Measurements from ENCODE around the gene ANKS3. TPM values are rescaled to one million over a fixed set of nuclear protein-coding genes. Genes with fewer than 3 reads are reported as not detected.

ANKS3 gene
- total RNA-seq, 1 donor from 2014 or later = 13.7 TPM

DNA sequence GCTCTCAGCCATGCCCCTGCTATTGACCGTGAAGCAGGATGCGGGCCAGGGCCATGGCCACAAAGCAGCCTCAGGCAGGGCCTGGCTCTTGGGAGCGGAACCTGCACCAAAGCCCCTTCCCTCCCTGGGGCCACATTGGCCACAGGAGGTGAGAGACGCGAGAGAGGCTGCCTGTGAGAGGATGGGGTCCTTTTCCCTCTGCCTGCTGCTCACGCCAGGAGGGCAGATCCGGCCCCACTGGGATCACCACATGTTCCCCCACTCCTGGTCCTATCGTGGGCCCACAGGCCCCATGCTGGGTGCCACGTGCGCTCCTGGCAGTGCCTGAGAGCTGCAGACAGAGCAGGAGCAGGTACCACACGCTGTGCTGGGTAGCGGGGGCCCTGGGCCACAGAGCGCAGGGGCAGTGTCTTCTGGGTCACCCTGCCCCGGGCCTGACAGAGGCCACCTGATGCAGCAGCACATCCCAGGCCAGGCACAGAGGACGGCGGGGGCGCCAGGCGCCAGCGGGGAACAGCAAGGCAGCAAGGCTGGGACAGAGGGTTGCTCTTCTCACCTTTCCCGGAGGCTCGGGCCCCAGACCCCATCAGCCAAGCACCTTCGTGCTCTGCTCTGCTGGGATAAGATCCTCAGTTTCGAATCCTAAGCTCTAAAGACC lies 49.9 kb downstream of the ANKS3 start:
- no peak overlapping the region for H3K4me3 ChIP-seq (ENCODE audit: low read depth, low read length)
- TF ChIP-seq, protein P1, sequence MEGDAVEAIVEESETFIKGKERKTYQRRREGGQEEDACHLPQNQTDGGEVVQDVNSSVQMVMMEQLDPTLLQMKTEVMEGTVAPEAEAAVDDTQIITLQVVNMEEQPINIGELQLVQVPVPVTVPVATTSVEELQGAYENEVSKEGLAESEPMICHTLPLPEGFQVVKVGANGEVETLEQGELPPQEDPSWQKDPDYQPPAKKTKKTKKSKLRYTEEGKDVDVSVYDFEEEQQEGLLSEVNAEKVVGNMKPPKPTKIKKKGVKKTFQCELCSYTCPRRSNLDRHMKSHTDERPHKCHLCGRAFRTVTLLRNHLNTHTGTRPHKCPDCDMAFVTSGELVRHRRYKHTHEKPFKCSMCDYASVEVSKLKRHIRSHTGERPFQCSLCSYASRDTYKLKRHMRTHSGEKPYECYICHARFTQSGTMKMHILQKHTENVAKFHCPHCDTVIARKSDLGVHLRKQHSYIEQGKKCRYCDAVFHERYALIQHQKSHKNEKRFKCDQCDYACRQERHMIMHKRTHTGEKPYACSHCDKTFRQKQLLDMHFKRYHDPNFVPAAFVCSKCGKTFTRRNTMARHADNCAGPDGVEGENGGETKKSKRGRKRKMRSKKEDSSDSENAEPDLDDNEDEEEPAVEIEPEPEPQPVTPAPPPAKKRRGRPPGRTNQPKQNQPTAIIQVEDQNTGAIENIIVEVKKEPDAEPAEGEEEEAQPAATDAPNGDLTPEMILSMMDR (conservative IDR thresholded peaks at IDR 0.05; ENCODE audit: low read depth, low read length) = no peak
- DNase-seq (ENCODE audit: low read depth) = no peak

DNA sequence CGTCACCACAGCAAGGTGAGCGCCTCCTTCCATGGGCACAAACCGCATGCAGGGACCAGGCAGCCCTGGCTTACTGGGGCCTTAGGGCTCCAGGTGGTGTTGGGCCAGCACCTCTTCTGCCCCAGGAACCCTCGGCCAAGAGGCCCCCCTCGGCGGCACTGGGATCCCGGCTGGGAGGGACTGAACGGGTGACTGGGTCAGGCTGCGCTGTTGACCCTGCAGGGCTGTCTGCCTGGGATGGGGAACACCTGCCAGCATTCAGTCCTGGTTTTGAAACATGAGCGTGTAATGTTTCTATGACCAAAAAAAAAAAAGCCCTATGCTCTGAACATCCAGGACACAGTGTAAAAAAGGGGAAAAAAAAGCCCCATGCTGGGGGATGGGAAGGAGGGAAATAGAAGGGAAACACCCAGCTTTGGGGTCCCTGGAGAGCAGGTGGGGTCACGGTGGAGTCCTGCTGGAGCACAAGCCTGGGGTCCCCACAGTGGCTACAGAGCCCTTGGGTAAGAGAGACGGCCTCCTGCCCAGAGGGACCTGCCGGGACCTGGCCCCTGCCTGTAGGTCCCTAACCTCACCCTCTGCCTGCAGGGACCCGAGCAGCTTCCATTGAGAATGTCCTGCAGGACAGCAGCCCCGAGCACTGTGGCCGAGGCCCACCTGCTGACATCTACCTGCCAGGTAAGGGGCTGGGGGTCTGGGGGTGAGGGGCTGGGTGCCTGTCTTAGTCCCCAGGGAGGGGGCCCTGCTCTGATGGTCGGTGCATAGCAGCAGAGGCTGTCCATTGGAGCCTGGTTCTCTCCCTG lies 50.6 kb downstream of the ANKS3 start:
- no peak overlapping the region for H3K4me3 ChIP-seq (ENCODE audit: low read depth, low read length)
- DNase-seq (ENCODE audit: low read depth) = no peak
- TF ChIP-seq, protein P1 (conservative IDR thresholded peaks at IDR 0.05; ENCODE audit: low read depth, low read length) = no peak

DNA sequence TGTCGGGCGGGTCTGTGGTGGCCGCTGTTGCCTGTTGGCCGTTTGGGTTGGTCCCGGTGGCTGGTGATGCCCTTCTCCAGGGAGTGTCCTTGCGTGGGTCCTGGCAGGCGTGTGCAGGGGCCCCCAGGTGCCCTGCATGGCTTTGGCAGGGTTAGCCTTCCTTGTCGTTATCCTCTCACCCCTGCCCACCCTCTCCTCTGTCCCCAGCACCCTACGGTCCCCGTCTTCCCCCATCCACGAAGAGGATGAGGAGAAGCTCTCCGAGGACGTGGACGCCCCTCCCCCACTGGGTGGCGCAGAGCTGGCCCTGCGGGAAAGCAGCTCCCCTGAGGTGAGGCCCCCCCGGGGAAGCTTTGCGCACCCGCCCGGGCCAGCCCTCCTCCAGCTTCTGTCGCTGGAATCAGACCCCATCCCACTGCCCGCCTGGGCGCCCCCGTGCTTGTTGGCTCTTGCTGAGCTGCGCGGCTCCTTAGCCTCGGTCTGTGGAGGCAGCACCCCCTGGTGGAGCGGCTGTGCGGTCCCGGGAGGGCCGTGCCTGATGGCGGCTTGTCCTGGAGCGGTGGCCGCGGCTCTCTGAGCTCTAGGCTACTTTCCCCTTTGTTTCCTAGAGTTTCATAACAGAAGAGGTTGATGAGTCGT lies 51.3 kb downstream of the ANKS3 start:
- no peak for DNase-seq (ENCODE audit: low read depth)
- no peak overlapping the region for H3K4me3 ChIP-seq (ENCODE audit: low read depth, low read length)
- TF ChIP-seq, protein P1 (conservative IDR thresholded peaks at IDR 0.05; ENCODE audit: low read depth, low read length) = peak; percentile 56

- no peak for DNase-seq (ENCODE audit: low read depth)
- no peak overlapping the region for H3K4me3 ChIP-seq (ENCODE audit: low read depth, low read length)
- TF ChIP-seq, protein P1 (conservative IDR thresholded peaks at IDR 0.05; ENCODE audit: low read depth, low read length) = no peak
Observed at GRCh38 chr16:4682084-4682591, 51.9 kb downstream of the ANKS3 start.

GRCh38 chr16:4681471-4682083 lies 52.5 kb downstream of the ANKS3 start:
- H3K4me3 ChIP-seq (ENCODE audit: low read depth, low read length) = no peak overlapping the region
- DNase-seq (ENCODE audit: low read depth) = no peak
- TF ChIP-seq, protein P1 (conservative IDR thresholded peaks at IDR 0.05; ENCODE audit: low read depth, low read length) = no peak

GRCh38 chr16:4680673-4681470 lies 53.2 kb downstream of the ANKS3 start:
- DNase-seq (ENCODE audit: low read depth) = no peak
- peak overlapping the region; percentile 44 for H3K4me3 ChIP-seq (ENCODE audit: low read depth, low read length)
- TF ChIP-seq, protein P1 (conservative IDR thresholded peaks at IDR 0.05; ENCODE audit: low read depth, low read length) = no peak
